GM12874 (cell line): Measurements from ENCODE around the gene HECTD2.

ENCODE experiments used
- TF ChIP-seq, protein P1 (sequence below): IDR thresholded peaks from 2 replicates; pipeline ENCODE4 v1.5.1; 2011; ENCODE audit warnings: low read depth, mild to moderate bottlenecking, control low read depth, low read length, moderate library complexity; ENCODE audit not compliant: insufficient read depth

Gene HECTD2

DNA sequence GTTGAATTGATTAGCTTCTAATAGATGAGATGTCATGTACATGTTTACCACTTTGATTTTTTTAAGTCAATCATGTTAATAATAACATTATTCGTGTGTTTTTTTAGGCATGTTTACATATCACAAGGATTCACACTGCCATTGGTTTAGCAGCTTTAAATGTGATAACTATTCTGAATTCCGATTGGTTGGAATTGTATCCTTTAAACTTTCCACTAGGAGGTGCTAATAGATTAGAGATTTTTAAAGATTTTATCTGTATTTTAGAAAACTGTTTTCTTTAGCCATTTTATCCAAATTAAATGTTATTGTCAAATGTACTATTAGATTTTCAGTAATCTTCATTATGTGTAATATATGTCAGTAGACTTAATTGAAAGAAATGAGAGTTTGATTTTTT lies 83.2 kb downstream of the HECTD2 start:
- TF ChIP-seq, protein P1, sequence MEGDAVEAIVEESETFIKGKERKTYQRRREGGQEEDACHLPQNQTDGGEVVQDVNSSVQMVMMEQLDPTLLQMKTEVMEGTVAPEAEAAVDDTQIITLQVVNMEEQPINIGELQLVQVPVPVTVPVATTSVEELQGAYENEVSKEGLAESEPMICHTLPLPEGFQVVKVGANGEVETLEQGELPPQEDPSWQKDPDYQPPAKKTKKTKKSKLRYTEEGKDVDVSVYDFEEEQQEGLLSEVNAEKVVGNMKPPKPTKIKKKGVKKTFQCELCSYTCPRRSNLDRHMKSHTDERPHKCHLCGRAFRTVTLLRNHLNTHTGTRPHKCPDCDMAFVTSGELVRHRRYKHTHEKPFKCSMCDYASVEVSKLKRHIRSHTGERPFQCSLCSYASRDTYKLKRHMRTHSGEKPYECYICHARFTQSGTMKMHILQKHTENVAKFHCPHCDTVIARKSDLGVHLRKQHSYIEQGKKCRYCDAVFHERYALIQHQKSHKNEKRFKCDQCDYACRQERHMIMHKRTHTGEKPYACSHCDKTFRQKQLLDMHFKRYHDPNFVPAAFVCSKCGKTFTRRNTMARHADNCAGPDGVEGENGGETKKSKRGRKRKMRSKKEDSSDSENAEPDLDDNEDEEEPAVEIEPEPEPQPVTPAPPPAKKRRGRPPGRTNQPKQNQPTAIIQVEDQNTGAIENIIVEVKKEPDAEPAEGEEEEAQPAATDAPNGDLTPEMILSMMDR = no peak

DNA sequence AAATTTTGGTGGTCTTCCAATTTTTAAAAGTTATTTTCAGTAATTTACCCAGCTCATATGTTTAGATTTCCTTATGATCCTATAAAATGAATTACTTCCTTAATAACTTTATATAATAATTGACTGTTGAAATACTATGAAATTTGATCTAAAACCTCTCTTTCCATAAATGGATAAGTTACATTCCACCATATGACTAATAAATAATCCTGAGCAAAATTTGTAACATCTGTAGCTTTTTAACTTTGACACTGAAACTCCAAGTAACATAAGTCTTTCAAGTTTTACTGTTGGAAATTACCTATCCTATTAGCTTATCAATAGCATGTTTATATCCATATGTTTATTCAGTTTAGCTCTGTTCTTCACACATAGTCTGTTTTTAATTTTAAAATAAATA lies 85.3 kb downstream of the HECTD2 start:
- TF ChIP-seq, protein P1 = no peak

DNA sequence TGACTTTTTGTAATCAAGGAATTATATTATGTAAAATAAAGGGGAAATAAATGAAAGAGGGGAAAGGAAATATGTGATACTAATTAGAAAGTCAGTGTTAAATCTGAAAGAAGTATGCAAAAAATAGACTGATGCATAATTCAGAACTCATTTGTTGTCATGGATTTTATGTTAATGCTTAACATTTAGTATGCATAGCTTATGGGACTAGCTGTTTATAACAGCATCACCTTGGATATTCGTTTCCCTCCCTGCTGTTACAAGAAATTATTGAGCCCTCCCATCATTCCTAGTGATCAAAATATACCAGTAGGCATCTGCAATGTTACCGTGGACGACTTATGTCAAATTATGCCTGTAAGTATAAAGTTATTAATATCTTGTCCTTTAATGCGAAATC lies 85.9 kb downstream of the HECTD2 start:
- TF ChIP-seq, protein P1 = no peak

DNA sequence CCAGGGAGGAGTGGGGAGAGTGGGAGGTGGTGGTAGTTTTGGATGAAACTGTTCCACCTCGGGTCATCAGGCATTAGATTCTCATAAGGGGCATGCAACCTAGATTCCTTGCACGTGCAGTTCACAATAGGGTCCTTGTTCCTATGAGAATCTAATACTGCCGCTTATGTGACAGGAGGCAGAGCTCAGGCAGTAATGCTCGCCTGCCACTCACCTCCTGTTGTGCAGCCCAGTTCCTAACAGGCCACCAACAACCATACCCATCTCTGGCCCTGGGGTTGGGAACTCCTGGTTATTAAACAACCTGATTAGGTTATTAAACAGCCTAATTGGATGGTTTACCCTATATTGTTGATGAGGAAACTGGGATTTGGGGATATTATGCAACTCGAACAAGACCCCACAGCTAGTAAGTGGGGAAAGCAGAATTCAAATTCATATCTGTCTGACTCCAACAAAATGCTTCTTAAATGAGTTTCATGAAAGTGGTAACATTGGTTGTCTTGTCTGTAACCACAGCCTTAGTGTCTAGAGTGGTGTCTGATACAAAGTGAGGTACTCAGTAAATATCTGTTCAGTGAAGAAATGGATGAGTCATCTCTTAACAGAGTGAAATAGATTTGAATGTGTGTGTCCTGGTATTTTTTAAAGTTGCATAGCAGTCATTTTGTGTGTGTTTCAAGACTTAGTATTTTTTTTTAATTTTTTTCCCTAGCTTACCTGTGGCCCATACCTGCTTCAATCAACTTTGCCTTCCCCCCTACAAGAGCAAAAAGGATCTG lies 101.6 kb downstream of the HECTD2 start:
- TF ChIP-seq, protein P1 = no peak

DNA sequence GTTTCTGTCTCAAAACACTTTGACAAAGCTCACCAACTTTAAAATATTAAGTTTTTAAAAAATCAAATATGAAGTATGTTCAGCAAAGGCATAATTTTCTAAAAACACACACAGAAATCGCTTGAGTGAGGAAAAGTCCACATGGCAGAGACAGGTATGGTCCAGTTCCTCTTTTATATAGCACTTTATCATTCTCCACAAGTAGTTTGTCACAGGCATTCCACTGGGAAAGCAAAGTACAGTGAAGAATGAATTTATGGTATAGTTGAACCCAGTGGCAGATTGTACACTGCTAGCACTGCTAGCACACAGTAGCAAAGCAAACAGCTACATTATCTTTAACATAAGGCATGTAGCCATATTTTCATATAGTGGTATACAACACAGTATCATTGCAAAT lies 102.3 kb downstream of the HECTD2 start:
- TF ChIP-seq, protein P1 = no peak

DNA sequence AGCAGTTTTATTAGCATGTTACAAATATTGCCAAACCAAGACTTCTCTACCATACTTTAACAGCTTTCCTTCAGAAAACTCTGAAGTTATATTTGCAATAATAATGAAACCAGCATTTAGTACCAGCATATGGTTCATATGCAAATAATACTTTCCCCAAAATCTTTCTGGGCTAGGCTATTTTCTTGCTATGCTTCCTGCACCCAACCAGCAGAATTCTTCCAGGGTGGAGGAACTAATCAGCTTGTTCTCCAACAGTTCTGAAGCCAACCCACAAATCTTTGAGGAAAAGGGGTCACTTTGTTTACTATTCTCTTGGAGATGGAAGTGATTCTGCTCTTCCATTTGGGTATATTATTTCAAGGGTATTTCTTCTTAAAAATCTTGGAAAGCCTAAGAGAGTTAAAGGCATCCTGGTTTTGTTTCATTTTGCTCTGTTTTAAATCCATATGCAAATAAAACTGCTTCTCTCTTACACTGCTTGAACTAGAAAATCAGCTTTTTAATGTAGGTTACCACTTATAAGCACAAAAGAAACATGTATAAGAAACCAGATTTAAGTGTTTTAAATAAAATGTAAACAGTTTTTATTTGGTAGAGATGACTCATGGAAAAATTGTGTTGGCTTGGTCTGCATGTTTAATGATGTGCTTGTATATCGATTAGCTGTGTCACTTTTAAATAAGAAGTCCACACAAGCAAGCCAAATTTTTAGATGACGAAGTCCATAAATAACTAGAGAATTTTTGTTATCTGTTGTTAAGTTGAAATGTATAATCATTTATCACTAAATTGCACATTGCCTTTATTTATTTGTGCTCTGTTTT lies 103.7 kb downstream of the HECTD2 start:
- TF ChIP-seq, protein P1 = no peak

DNA sequence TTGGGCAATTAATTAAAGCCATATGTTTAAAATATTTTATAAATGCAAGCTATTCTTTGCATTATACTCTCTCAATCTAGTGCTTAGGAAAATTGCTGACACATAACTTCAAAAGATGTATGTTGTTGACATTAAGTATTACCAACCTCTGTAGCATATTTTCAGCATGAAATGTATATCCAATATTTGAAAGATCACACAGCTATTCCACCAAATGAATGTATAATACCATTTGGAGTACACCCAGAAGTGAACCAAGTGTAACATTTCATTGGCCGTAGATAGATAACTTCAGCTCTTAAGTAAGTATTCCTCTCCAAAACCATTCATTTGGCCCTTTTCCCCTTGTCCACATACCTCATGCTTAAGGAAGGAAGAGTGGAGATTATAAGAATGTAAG lies 104.6 kb downstream of the HECTD2 start:
- TF ChIP-seq, protein P1 = no peak
